GM13977 (cell line): Measurements from ENCODE around the gene ASB2.
A peak's percentile ranks its signal among the peaks of the same experiment; 100 is the strongest.

Experiments used
- DNase-seq: peaks from one replicate; pipeline ENCODE4 v3.0.0; 2012; ENCODE audit warnings: low spot score
- CTCF ChIP-seq: IDR thresholded peaks from 2 replicates; pipeline ENCODE4 v1.5.1; 2012; ENCODE audit warnings: mild to moderate bottlenecking, control low read depth; ENCODE audit not compliant: insufficient read depth; ENCODE audit errors: extremely low read depth, missing control alignments
- in situ Hi-C: fragments of 300-500 bp; cut with MboI; formaldehyde crosslinking; loops from one replicate; pipeline ENCODE4 v1.12.0; 2022; ENCODE audit warnings: low sequenced_read_pairs, low pct_unique_long_range_greater_than_20kb, mixed read lengths, inconsistent platforms; ENCODE audit not compliant: unreplicated experiment

The ASB2 gene

GRCh38 chr14:93936245-93936644 is 40.1 kb downstream of the ASB2 start:
- peak; percentile 60 for DNase-seq
- in situ Hi-C loops, result no loop called here
- TF ChIP-seq CTCF, result peak; percentile 49

GRCh38 chr14:93935213-93935612 is 41.2 kb downstream of the ASB2 start:
- no peak for DNase-seq
- TF ChIP-seq CTCF, result no peak
- in situ Hi-C loops, result no loop called here

- no peak for TF ChIP-seq CTCF
- in situ Hi-C loops, result no loop called here
- DNase-seq, result no peak
Observed at GRCh38 chr14:93932642-93933041, 43.7 kb downstream of the ASB2 start.

GRCh38 chr14:93930989-93931307 is 45.4 kb downstream of the ASB2 start:
- TF ChIP-seq CTCF, result no peak
- in situ Hi-C loops, result no loop called here
- DNase-seq, result no peak

GRCh38 chr14:93930296-93930988 is 45.9 kb downstream of the ASB2 start:
- no peak for DNase-seq
- in situ Hi-C loops, result no loop called here
- TF ChIP-seq CTCF, result no peak

- no peak for DNase-seq
- TF ChIP-seq CTCF, result no peak
- in situ Hi-C loops, result no loop called here
Observed at GRCh38 chr14:93929657-93930056, 46.7 kb downstream of the ASB2 start.

- in situ Hi-C loops, result no loop called here
- no peak for TF ChIP-seq CTCF
- no peak for DNase-seq
Observed at GRCh38 chr14:93929048-93929535, 47.3 kb downstream of the ASB2 start.
